Measurements from ENCODE around the gene EPHB2.

EPHB2 gene

DNA sequence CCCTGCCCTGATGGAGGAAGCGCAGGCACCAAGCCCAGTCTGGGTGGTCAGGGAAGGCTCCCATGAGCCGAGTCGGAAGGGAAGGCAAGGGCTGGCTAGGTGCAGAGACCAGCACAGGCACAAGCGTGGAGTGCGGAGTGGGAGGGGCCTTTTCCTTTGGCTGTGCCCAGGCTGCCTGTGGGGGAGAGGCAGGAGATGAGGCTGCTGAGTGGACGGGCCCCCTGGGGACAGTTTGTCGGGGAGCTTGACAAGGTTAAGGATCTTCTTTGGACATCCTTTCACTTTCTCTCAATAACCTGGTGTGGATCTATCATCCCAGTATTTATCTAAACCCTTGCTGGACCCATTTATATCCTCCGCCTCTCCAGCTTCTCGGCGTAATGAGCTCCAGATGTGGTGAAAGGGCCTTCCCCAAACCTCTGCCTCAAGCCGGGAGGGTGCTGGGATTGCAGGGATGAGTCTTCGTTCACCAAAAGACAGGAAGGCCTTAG, 42.9 kb downstream of the EPHB2 start:
- DNase-seq (ENCODE audit: extremely low read depth, low read depth): peak; percentile 69
- TF ChIP-seq, protein P1, sequence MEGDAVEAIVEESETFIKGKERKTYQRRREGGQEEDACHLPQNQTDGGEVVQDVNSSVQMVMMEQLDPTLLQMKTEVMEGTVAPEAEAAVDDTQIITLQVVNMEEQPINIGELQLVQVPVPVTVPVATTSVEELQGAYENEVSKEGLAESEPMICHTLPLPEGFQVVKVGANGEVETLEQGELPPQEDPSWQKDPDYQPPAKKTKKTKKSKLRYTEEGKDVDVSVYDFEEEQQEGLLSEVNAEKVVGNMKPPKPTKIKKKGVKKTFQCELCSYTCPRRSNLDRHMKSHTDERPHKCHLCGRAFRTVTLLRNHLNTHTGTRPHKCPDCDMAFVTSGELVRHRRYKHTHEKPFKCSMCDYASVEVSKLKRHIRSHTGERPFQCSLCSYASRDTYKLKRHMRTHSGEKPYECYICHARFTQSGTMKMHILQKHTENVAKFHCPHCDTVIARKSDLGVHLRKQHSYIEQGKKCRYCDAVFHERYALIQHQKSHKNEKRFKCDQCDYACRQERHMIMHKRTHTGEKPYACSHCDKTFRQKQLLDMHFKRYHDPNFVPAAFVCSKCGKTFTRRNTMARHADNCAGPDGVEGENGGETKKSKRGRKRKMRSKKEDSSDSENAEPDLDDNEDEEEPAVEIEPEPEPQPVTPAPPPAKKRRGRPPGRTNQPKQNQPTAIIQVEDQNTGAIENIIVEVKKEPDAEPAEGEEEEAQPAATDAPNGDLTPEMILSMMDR (IDR thresholded peaks at IDR 0.05; ENCODE audit: low read depth, low read length): no peak

GRCh38 chr1:22754106-22754768, 43.6 kb downstream of the EPHB2 start:
- no peak for DNase-seq (ENCODE audit: extremely low read depth, low read depth)
- TF ChIP-seq, protein P1 (IDR thresholded peaks at IDR 0.05; ENCODE audit: low read depth, low read length): no peak

GRCh38 chr1:22754824-22755223, 44.2 kb downstream of the EPHB2 start:
- DNase-seq (ENCODE audit: extremely low read depth, low read depth): no peak
- TF ChIP-seq, protein P1 (IDR thresholded peaks at IDR 0.05; ENCODE audit: low read depth, low read length): no peak

- TF ChIP-seq, protein P1 (IDR thresholded peaks at IDR 0.05; ENCODE audit: low read depth, low read length): no peak
- DNase-seq (ENCODE audit: extremely low read depth, low read depth): no peak
Observed at GRCh38 chr1:22755641-22756040, 45.0 kb downstream of the EPHB2 start.

- DNase-seq (ENCODE audit: extremely low read depth, low read depth): no peak
- TF ChIP-seq, protein P1 (IDR thresholded peaks at IDR 0.05; ENCODE audit: low read depth, low read length): no peak
Observed at GRCh38 chr1:22756125-22756735, 45.6 kb downstream of the EPHB2 start.

DNA sequence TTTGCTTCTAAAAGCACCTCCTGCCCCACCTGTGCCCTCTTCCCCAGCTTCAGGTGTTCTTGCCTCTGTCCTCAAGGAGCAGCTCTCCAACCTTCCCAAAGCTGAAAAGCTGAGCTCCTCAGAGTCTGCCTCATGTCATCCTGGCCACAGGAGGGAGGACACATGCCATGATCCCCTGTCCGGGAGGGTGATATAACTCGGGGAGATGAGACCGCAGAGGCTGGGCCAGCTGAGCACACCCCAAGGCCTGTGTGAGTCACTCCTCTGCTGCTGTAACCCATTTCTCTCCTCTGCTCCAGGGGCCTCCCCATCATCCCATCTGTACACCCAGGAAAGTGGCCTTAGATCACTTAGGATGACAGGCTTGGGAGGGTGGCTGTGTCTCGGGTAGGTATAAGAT, 49.8 kb downstream of the EPHB2 start:
- no peak for DNase-seq (ENCODE audit: extremely low read depth, low read depth)
- TF ChIP-seq, protein P1 (IDR thresholded peaks at IDR 0.05; ENCODE audit: low read depth, low read length): no peak

GRCh38 chr1:22761101-22761500, 50.5 kb downstream of the EPHB2 start:
- DNase-seq (ENCODE audit: extremely low read depth, low read depth): no peak
- TF ChIP-seq, protein P1 (IDR thresholded peaks at IDR 0.05; ENCODE audit: low read depth, low read length): no peak
